Suppressor macrophage treated with lipopolysaccharide for 1 hour (primary cell): ENCODE measurements around the gene MAGEA2B.
"Not testable (repeated sequence)": the region's sequence is repeated elsewhere in the genome, so short reads cannot be mapped to it uniquely, and the experiment has no call there.

Experiments
- DNase-seq, 3 donors: peaks; one replicate each; pipeline ENCODE4 v3.0.0-alpha.2; 2020 to 2022

MAGEA2B gene

GRCh38 chrX:152713815-152714787 is at the start of gene MAGEA2B:
MAGEA2B (plus strand) TSS chrX:152714628; CDS start chrX:152717107, 2,479 bp downstream.
- DNase-seq = not testable (repeated sequence)

GRCh38 chrX:152674135-152674534 is 40.3 kb upstream of the MAGEA2B start:
- DNase-seq = no peak

- DNase-seq = not testable (repeated sequence)
These were observed 39.8 kb upstream of the MAGEA2B start for GRCh38 chrX:152674652-152675051.

- not testable (repeated sequence) for DNase-seq
These were observed 33.4 kb upstream of the MAGEA2B start for GRCh38 chrX:152681012-152681411.

- DNase-seq = not testable (repeated sequence)
These were observed 16.2 kb upstream of the MAGEA2B start, which contains the start of gene MAGEA3 for GRCh38 chrX:152697952-152698931. MAGEA3 (plus strand) TSS chrX:152698794; CDS start chrX:152700833, 2,039 bp downstream.

- DNase-seq = not testable (repeated sequence)
These were observed 14.0 kb upstream of the MAGEA2B start for GRCh38 chrX:152700390-152700789.

- DNase-seq = not testable (repeated sequence)
These were observed 7.9 kb upstream of the MAGEA2B start for GRCh38 chrX:152706500-152706899.

GRCh38 chrX:152709173-152709572 is 5.3 kb upstream of the MAGEA2B start, which contains the start of gene CSAG2:
CSAG2 (minus strand) TSS chrX:152709273; CDS start chrX:152709112, 161 bp downstream.
- DNase-seq = not testable (repeated sequence)

GRCh38 chrX:152713195-152713594 is 1.2 kb upstream of the MAGEA2B start:
- DNase-seq = not testable (repeated sequence)

GRCh38 chrX:152725409-152725808 is 11.0 kb downstream of the MAGEA2B start:
- DNase-seq = no peak

- no peak for DNase-seq
These were observed 19.0 kb downstream of the MAGEA2B start, which contains the start of the genes CSAG1 and MAGEA12 for GRCh38 chrX:152733261-152733975. CSAG1 (minus strand) TSS chrX:152733721; CDS start chrX:152732460, 1,261 bp downstream. MAGEA12 (plus strand) TSS chrX:152733757; CDS start chrX:152736162, 2,405 bp downstream.

GRCh38 chrX:152734143-152734858 is 19.9 kb downstream of the MAGEA2B start:
- not testable (repeated sequence) for DNase-seq

- no peak for DNase-seq
These were observed 20.7 kb downstream of the MAGEA2B start for GRCh38 chrX:152735101-152735500.

- DNase-seq = no peak
These were observed 21.6 kb downstream of the MAGEA2B start for GRCh38 chrX:152735860-152736511.

- not testable (repeated sequence) for DNase-seq
These were observed 22.1 kb downstream of the MAGEA2B start for GRCh38 chrX:152736528-152736927.

- DNase-seq = no peak
These were observed 24.1 kb downstream of the MAGEA2B start for GRCh38 chrX:152738560-152738959.

- DNase-seq = not testable (repeated sequence)
These were observed 39.5 kb downstream of the MAGEA2B start, which contains the start of gene MAGEA2 for GRCh38 chrX:152753686-152754650. MAGEA2 (minus strand) TSS chrX:152753842; CDS start chrX:152751363, 2,479 bp downstream.

- DNase-seq = not testable (repeated sequence)
These were observed 40.4 kb downstream of the MAGEA2B start for GRCh38 chrX:152754871-152755270.

- DNase-seq = not testable (repeated sequence)
These were observed 44.5 kb downstream of the MAGEA2B start, which contains the start of gene CSAG3 for GRCh38 chrX:152758918-152759317. CSAG3 (plus strand) TSS chrX:152759218.
